Measurements from ENCODE around the gene PLIN1.

- no peak for TF ChIP-seq BCL11A (tag by site-specific recombination; IDR thresholded peaks at IDR 0.05; ENCODE audit: low read depth)
- TF ChIP-seq CTCF (tag by site-specific recombination; IDR thresholded peaks at IDR 0.05), result no peak
- TF ChIP-seq ZNF596 (tag by site-specific recombination; IDR thresholded peaks at IDR 0.05), result no peak
- no peak for TF ChIP-seq ZNF518A (tag by site-specific recombination; conservative IDR thresholded peaks at IDR 0.05; ENCODE audit: low read depth)
- no peak for TF ChIP-seq YY1 (tag by site-specific recombination; IDR thresholded peaks at IDR 0.05)
- TF ChIP-seq ZNF530 (tag by site-specific recombination; IDR thresholded peaks at IDR 0.05; ENCODE audit: low read depth), result no peak
- no peak for TF ChIP-seq ELK4 (IDR thresholded peaks at IDR 0.05; ENCODE audit: borderline replicate concordance, low read depth, low read length)
These were observed 38.9 kb downstream of the PLIN1 start for GRCh38 chr15:89640245-89640644.
